SJCRH30 (cell line): ENCODE measurements around the gene TSEN2. TPM values are rescaled to one million over a fixed set of nuclear protein-coding genes. Genes with fewer than 3 reads are reported as not detected.

Experiments
- DNase-seq, 2 experiments: peaks; one replicate each; pipeline ENCODE4 v3.0.0-alpha.2; 2015 to 2020
- H3K27ac ChIP-seq: fragments of 250-450 bp; sonication (Bioruptor Pico); 2 replicates; pipeline ENCODE4 v1.5.1; 2020; ENCODE audit warnings: mild to moderate bottlenecking, moderate library complexity
- H3K27me3 ChIP-seq: fragments of 250-450 bp; sonication (Bioruptor Pico); 2 replicates; pipeline ENCODE4 v1.5.1; 2020; ENCODE audit warnings: mild to moderate bottlenecking, moderate library complexity
- H3K36me3 ChIP-seq: fragments of 250-450 bp; sonication (Bioruptor Pico); 2 replicates; pipeline ENCODE4 v1.5.1; 2020; ENCODE audit warnings: mild to moderate bottlenecking, moderate library complexity
- H3K4me1 ChIP-seq: fragments of 250-450 bp; sonication (Bioruptor Pico); 2 replicates; pipeline ENCODE4 v1.5.1; 2020; ENCODE audit warnings: mild to moderate bottlenecking, moderate library complexity
- H3K4me3 ChIP-seq: fragments of 250-450 bp; sonication (Bioruptor Pico); 2 replicates; pipeline ENCODE4 v1.5.1; 2020; ENCODE audit warnings: mild to moderate bottlenecking, moderate library complexity
- H3K9me3 ChIP-seq: fragments of 250-450 bp; sonication (Bioruptor Pico); replicated peaks from 2 replicates; pipeline ENCODE4 v1.5.1; 2020; ENCODE audit warnings: mild to moderate bottlenecking, moderate library complexity
- total RNA-seq: library from RNA; depleted of rRNA; stranded (reverse); fragments of >200 nt; shearing (Covaris generic); gene quantifications from 2 replicates; pipeline ENCODE4 v1.2.3, GENCODE V29; 2014

TSEN2 gene
- total RNA-seq, 1 experiment from 2014 or later = 17.2 TPM

DNA sequence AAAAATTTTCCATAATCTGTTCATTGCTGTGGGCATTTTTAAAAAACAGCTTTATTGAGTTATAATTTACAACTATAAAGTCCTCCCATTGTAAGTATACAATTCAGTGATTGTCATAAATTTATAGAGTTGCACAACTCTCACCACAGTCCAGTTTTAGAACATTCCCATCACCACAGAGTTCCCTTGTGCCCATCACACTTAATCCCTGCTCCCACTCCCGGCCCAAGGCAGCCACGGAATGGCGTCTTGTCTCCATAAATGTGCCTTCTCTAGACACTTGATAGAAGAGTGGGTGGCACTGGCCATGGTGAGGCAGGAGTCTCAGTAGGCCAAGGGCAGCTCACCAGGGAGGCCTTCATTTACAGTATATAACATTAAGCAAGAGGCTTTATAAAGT lies 6.3 kb downstream of the TSEN2 start:
- H3K27me3 ChIP-seq = no peaks in the 10 kb centered on the region
- H3K27ac ChIP-seq = no peak overlapping the region
- H3K4me1 ChIP-seq = no peaks in the 10 kb centered on the region

DNA sequence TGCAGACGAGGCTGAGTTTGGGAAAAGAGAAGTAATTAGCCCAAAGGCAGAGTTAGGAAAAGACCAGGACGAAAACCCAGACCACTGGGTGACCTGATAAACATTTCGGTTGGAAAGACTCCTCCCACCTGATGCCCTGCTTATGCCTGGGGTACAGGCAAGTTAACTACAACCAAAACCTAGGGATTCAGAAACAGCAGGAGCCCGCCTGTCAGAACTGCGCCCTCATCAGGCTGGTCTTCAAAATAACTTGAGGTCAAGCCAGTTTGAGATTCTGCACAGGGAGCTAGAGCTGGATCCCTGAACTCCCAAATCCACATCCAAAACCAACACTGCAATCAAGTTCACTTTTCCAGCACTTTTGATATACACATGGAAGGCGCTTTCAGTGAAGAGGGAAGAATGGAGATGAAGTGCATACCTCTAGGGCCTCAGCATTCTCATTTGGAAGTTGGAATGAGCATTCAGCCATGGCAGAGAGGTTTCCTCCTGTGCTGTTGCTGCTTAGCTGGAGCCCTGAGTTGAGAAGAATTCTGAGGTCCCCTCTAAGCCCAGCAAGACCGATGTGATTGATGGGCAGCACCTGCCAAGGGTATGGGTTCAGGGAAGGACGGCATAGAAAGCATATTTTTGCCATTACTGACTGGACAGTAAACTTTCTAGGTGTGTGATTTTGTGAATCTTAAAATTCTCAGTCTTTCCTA lies 11.6 kb downstream of the TSEN2 start:
- Histone ChIP-seq H3K4me1 (no peaks in the 10 kb centered on the region), H3K27me3 (no peaks in the 10 kb centered on the region), H3K27ac (no peak overlapping the region), H3K4me3 (no peak overlapping the region), H3K9me3 (no peaks in the 10 kb centered on the region), H3K36me3 (peaks cover 9% of the 10 kb centered on the region; the same call in 1 of the 2 replicates)
- DNase-seq = no peak

More for the DNA sequence above, 6.3 kb downstream of the TSEN2 start:
- Histone ChIP-seq H3K4me3 (no peak overlapping the region), H3K9me3 (no peaks in the 10 kb centered on the region), H3K36me3 (peaks cover 9% of the 10 kb centered on the region)
- DNase-seq = no peak

DNA sequence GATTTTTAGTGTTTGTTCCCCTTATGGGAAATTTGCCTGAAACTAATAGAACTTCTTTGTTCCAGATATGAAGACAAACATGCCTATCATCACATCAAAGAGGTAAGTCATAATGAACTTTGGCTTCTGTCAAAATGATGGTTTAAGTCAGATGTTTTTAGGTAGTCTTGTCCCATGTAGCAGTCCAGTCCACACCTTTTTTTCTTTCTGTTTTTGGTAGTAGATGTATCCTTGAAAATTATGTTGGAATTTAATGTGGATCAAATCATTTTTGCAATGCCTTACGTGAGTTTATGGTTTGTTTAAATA lies 12.1 kb downstream of the TSEN2 start:
- H3K36me3 ChIP-seq = peaks cover 9% of the 10 kb centered on the region; the same call in 1 of the 2 replicates
- no peak for DNase-seq
- H3K4me1 ChIP-seq = no peaks in the 10 kb centered on the region
- H3K27ac ChIP-seq = no peak overlapping the region
- no peaks in the 10 kb centered on the region for H3K9me3 ChIP-seq
- no peak overlapping the region for H3K4me3 ChIP-seq
- no peaks in the 10 kb centered on the region for H3K27me3 ChIP-seq

DNA sequence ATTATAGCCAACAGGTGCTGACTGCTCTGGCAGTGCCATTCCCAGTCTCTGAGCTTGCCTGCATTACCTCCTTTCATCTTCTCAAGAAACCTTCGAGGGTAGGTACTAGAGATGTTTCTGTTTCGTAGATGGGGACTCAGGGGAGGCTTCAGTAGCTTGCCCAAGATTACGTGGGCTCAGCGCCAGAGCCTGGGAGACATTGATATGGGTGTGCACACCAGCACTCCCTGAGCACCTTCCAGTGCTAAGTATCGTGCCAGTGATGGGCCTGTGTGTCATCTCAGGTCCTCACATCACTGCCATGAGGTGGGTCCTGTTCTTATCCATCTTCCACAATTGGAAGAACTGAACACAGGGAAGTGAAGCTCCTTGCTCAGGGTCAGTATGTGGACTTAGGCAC lies 15.2 kb downstream of the TSEN2 start:
- Histone ChIP-seq H3K4me1 (no peaks in the 10 kb centered on the region), H3K27me3 (no peaks in the 10 kb centered on the region), H3K4me3 (no peak overlapping the region), H3K27ac (no peak overlapping the region), H3K36me3 (peaks cover 17% of the 10 kb centered on the region; the same call in 1 of the 2 replicates), H3K9me3 (no peaks in the 10 kb centered on the region)
- no peak for DNase-seq

DNA sequence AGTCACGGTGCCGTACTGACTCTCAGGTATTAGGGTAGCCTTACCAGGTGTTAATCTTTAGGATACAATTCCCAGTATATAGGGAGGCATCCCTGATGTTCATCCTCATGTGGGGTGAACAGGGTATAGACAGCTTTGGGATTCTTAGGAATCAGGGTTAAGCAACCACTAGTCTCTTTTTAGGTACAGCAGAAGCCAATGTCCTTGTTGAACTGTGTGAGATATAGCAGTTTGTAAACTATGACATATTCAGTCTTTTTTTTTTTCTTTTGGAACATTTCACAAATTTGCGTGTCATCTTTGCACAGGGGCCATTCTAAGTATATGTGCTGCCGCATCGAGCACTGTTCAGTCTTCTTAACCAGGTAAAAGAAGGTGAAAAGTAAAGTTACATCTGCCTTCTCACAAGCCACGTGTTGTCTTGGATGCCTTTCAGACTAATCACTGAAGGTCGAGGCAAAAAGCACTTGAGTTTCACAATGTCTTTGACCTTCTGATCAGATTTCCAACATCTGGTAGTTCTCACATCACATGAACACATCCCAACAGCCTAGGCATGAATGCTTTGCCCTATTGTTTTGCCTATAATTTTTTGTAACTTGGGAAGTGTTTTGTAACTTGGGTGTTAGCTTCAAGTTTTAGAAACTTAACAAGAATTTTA lies 17.2 kb downstream of the TSEN2 start:
- no peak overlapping the region for H3K4me3 ChIP-seq
- H3K36me3 ChIP-seq = peaks cover 16% of the 10 kb centered on the region; the same call in 1 of the 2 replicates
- no peaks in the 10 kb centered on the region for H3K27me3 ChIP-seq
- H3K4me1 ChIP-seq = no peaks in the 10 kb centered on the region
- no peaks in the 10 kb centered on the region for H3K9me3 ChIP-seq
- no peak overlapping the region for H3K27ac ChIP-seq
- DNase-seq = no peak

DNA sequence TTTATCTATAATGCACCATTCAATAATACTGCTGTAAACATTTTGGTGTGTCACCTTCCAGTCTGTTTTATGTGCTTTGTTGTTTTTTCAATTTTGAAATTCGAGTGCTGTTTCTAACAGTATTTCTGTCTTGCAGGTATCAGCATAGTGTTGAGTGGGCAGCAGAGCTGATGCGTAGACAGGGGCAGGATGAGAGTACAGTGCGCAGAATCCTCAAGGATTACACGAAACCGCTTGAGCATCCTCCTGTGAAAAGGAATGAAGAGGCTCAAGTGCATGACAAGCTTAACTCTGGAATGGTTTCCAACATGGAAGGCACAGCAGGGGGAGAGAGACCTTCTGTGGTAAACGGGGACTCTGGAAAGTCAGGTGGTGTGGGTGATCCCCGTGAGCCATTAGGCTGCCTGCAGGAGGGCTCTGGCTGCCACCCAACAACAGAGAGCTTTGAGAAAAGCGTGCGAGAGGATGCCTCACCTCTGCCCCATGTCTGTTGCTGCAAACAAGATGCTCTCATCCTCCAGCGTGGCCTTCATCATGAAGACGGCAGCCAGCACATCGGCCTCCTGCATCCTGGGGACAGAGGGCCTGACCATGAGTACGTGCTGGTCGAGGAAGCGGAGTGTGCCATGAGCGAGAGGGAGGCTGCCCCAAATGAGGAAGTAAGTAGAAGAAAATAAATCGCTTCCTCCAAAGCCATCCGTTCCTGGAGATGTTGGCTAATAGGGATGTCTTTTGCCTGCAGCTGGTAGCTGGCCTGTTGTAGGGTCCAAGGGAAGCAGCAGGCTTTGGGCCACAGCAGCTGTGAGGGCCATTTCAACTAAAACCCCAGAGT lies 19.1 kb downstream of the TSEN2 start:
- Histone ChIP-seq H3K4me3 (no peak overlapping the region), H3K27ac (no peak overlapping the region), H3K9me3 (no peaks in the 10 kb centered on the region), H3K4me1 (peaks cover 5% of the 10 kb centered on the region; the same call in 1 of the 2 replicates), H3K27me3 (no peaks in the 10 kb centered on the region), H3K36me3 (peaks cover 16% of the 10 kb centered on the region; the same call in 1 of the 2 replicates)
- DNase-seq = no peak

DNA sequence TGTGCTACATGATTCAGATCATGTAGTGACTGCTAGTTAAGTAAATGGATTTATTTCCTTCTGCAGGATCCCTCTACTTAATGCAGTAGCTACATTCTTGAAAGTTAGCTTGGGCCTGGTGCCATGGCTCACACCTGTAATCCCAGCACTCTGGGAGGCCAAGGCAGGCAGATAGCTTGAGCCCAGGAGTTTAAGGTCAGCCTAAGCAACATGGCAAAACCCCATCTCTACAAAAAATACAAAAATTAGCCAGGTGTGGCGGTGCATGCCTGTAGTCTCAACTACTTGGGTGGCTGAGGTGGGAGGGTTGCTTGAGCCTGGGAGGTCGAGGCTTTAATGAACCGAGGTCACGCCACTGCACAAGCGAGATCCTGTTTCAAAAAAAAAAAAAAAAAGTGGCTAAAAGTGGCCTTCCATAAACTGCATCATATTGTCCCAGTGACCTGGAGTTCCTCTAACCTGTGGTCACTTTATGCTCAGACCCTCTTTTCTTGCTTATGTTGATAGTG lies 22.0 kb downstream of the TSEN2 start:
- Histone ChIP-seq H3K9me3 (no peaks in the 10 kb centered on the region), H3K4me1 (peaks cover 10% of the 10 kb centered on the region; the same call in 1 of the 2 replicates)

DNA sequence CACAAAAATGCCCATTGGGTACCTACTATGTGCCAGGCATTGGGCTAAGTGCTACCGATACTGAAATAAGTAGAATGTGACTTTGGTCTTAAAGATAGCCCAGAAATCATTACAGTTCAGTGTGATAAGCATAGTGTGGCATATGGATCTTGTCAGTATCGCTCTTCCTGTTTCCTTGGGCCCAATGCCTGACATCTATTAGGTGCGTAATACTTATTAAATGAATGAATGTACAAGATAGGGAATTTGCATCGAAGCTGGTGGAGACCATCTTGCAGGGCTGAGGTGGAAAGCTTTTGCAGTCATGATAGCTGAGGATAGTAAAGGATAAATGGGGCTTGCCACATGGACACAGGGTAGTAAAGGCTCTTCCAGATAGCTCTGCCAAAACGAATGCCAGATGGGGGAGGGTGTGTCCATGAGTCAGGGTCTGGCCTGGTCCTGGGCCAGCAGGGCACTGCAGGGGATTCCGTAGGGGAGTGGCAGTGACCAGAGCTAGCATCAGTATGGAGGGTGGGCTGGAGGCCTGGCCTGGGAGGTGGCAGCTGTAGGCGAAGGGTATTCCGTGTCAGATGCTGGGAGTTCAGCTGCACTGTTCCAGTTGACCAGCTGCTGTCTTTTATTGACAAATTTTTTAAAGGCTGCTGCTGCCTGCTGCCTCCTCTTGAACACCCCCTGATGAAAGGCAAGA lies 23.5 kb downstream of the TSEN2 start:
- DNase-seq = peak; percentile 57 to 65
- no peaks in the 10 kb centered on the region for H3K27me3 ChIP-seq
- H3K27ac ChIP-seq = peak overlapping the region; percentile 19; the same call in 1 of the 2 replicates
- peaks cover 10% of the 10 kb centered on the region; the same call in 1 of the 2 replicates for H3K4me1 ChIP-seq
- H3K36me3 ChIP-seq = peaks cover 14% of the 10 kb centered on the region; the same call in 1 of the 2 replicates
- no peak overlapping the region for H3K4me3 ChIP-seq
- H3K9me3 ChIP-seq = no peaks in the 10 kb centered on the region

More for the DNA sequence above, 22.0 kb downstream of the TSEN2 start:
- H3K27me3 ChIP-seq = no peaks in the 10 kb centered on the region
- no peak overlapping the region for H3K4me3 ChIP-seq
- H3K27ac ChIP-seq = no peak overlapping the region
- peaks cover 16% of the 10 kb centered on the region; the same call in 1 of the 2 replicates for H3K36me3 ChIP-seq
- DNase-seq = no peak

DNA sequence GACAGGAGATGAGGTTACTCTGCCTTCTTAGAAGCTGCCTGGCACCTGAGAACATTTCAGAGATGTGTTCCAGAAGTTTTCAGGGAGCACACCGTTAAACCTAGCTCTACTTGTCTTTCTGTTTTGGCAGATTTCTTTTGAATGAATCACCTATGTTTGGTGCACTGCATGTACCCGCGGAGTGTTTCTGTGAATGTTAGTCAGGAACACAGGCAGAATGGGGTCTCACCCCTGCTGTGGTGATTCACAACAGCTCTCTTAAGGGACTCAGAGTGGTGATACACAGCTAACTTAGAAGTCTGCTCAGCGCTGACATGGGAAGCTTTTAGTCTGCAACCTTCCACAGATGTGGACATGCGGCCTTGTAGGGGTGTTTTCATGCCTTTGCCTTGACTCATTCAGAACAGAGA lies 24.0 kb downstream of the TSEN2 start:
- no peak overlapping the region for H3K4me3 ChIP-seq
- peaks cover 10% of the 10 kb centered on the region; the same call in 1 of the 2 replicates for H3K4me1 ChIP-seq
- H3K27me3 ChIP-seq = no peaks in the 10 kb centered on the region
- H3K36me3 ChIP-seq = peaks cover 10% of the 10 kb centered on the region; the same call in 1 of the 2 replicates
- H3K27ac ChIP-seq = peak overlapping the region; percentile 19; the same call in 1 of the 2 replicates
- peak; percentile 38 to 42 for DNase-seq
- H3K9me3 ChIP-seq = no peaks in the 10 kb centered on the region

DNA sequence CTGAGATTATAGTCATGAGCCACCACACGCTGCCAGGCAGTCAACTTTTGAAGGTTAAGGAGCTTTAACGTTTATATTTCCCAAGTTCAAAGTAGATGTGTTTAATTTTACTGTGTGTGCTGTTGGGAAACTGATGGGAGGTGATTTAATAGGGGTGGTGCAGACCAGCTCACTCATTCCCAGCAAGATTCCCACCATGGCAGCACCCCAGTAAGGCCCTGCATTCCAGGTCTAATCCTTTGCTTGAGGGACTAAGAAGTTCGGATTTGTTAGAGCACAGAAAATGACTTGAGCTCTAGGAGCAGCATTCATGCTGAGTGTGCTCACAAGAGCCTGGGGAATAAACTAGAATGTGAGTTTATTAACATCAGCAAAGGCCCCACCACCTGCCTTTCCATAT lies 25.2 kb downstream of the TSEN2 start:
- Histone ChIP-seq H3K4me3 (no peak overlapping the region), H3K27ac (no peak overlapping the region), H3K9me3 (no peaks in the 10 kb centered on the region), H3K4me1 (peaks cover 10% of the 10 kb centered on the region; the same call in 1 of the 2 replicates), H3K36me3 (peaks cover 2% of the 10 kb centered on the region; the same call in 1 of the 2 replicates), H3K27me3 (no peaks in the 10 kb centered on the region)
- DNase-seq = no peak

DNA sequence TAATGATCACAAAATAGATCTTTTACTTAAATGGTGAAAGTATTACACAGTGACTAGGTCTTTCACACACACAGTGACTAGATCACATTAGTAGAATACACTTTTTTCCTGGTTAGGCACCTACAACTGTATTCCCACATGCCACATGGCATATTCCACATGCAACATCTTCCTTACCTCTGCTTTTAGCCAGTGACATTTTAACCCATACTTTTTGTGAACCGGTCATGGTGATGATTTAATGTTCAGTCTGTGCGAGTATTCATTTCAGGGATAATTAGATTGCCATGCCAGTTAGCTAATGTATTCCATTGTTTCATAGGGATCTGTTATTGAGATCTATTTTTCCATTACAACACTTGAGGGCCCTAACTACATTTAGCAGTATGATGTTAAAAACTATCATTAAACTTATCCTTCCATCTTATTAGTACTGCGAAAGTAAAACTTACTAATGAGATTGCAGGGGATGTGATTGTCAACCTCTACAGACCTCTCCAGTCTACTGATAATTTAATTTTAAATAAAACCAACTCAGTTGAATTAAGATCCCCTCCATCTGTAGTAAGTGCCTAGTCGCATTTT lies 28.3 kb downstream of the TSEN2 start:
- H3K36me3 ChIP-seq = no peaks in the 10 kb centered on the region
- no peaks in the 10 kb centered on the region for H3K9me3 ChIP-seq
- peaks cover 7% of the 10 kb centered on the region; the same call in 1 of the 2 replicates for H3K4me1 ChIP-seq
- DNase-seq = no peak
- no peak overlapping the region for H3K4me3 ChIP-seq
- H3K27ac ChIP-seq = no peak overlapping the region
- no peaks in the 10 kb centered on the region for H3K27me3 ChIP-seq

DNA sequence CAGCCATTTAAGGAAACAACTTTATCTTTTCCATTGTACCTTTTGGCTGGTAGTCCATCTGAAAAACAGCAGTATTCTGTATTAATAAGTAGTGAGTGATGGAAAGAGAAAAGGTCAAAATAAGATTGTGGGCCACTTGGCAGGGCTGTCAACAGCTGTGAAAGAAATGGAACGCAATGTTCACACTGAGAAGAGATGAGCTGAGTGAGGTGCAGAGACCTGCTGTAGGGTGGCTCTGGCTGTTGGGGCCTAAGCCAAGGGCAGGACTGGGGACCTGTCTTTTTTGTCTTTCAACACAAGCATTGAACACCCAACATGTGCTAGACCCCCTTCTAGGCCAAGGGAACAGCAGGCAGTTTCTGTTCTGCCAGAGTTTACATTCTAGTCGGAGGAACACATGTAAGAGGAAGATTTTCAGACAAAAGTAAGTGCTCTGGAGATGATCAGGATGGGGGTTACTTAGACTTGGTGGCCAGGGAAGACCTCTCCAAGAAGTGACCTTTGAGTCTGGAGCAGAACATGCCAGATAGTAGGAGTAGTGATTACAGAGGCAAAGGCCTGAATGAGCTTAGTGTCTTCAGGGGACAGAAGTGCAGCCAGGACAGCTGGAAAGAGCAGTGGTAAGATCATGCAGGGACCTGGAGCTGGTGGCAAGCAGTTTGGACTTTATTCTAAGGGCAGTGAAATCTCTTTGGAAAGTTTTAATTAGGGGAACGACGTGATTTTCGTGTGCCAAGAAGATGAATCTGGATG lies 29.6 kb downstream of the TSEN2 start:
- Histone ChIP-seq H3K4me3 (no peak overlapping the region), H3K27ac (no peak overlapping the region), H3K4me1 (peaks cover under 1% of the 10 kb centered on the region; the same call in 1 of the 2 replicates), H3K27me3 (no peaks in the 10 kb centered on the region), H3K36me3 (no peaks in the 10 kb centered on the region), H3K9me3 (no peaks in the 10 kb centered on the region)
- no peak for DNase-seq

DNA sequence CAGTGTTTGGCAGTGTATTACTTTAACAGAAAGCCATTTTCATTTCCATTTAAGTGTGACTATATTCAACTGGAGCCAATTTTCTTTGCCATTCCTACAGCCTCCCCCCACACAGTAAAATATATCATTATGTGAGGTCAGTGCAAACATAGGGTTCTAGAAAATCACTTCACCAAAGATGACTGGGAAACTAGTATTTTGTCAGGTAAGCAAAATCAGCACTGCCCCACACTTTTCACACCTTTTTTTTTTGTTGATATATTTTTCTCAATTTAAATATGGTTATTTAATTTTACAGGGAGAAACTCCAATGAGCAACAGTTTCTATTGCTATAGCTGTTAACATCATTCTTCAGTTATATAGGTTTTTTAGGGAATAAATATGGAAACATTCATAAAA lies 31.4 kb downstream of the TSEN2 start:
- no peaks in the 10 kb centered on the region for H3K9me3 ChIP-seq
- no peak overlapping the region for H3K4me3 ChIP-seq
- H3K27ac ChIP-seq = no peak overlapping the region
- no peaks in the 10 kb centered on the region for H3K4me1 ChIP-seq
- DNase-seq = no peak
- H3K27me3 ChIP-seq = no peaks in the 10 kb centered on the region
- no peaks in the 10 kb centered on the region for H3K36me3 ChIP-seq
